Hepatocyte (in vitro differentiated cells): ENCODE data around the gene CLDN34. TPM values are rescaled to one million over a fixed set of nuclear protein-coding genes. Genes with fewer than 3 reads are reported as not detected.

ENCODE experiments used
- DNase-seq: peaks from one replicate; pipeline ENCODE4 v3.0.0-alpha.2; 2016; ENCODE audit warnings: low spot score
- H2AFZ ChIP-seq: fragments of 200-600 bp; sonication (generic); 2 replicates; pipeline ENCODE4 v1.6.0; 2016; ENCODE audit warnings: antibody characterized with exemption, mild to moderate bottlenecking
- H3K27ac ChIP-seq: fragments of 200-600 bp; sonication (generic); 2 replicates; pipeline ENCODE4 v1.5.1; 2016; ENCODE audit warnings: mild to moderate bottlenecking
- H3K27me3 ChIP-seq: fragments of 200-600 bp; sonication (generic); 2 replicates; pipeline ENCODE4 v1.6.1; 2016
- H3K36me3 ChIP-seq: fragments of 200-600 bp; sonication (generic); replicated peaks from 2 replicates; pipeline ENCODE4 v1.5.1; 2016; ENCODE audit warnings: low read depth; ENCODE audit not compliant: insufficient read depth
- H3K4me1 ChIP-seq: fragments of 200-600 bp; sonication (generic); 2 replicates; pipeline ENCODE4 v1.5.1; 2016; ENCODE audit warnings: mild to moderate bottlenecking, moderate library complexity; ENCODE audit not compliant: insufficient read depth
- H3K4me2 ChIP-seq: fragments of 200-600 bp; sonication (generic); 2 replicates; pipeline ENCODE4 v1.6.0; 2016
- H3K4me3 ChIP-seq: fragments of 200-600 bp; sonication (generic); 2 replicates; pipeline ENCODE4 v1.5.1; 2016; ENCODE audit warnings: mild to moderate bottlenecking
- H3K79me2 ChIP-seq: fragments of 200-600 bp; sonication (generic); 2 replicates; pipeline ENCODE4 v1.6.0; 2017; ENCODE audit warnings: mild to moderate bottlenecking
- H3K9me2 ChIP-seq: fragments of 200-600 bp; sonication (generic); replicated peaks from 2 replicates; pipeline ENCODE4 v1.6.0; 2017; ENCODE audit warnings: mild to moderate bottlenecking; ENCODE audit not compliant: insufficient read depth
- H3K9me3 ChIP-seq: fragments of 200-600 bp; sonication (generic); 2 replicates; pipeline ENCODE4 v1.5.1; 2016; ENCODE audit warnings: low read depth, mild to moderate bottlenecking
- H4K20me1 ChIP-seq: fragments of 200-600 bp; sonication (generic); 2 replicates; pipeline ENCODE4 v1.6.0; 2016; ENCODE audit warnings: mild to moderate bottlenecking; ENCODE audit not compliant: insufficient read depth, poor library complexity, severe bottlenecking
- CTCF ChIP-seq: fragments of 200-600 bp; sonication (generic); IDR thresholded peaks from 2 replicates; pipeline ENCODE4 v1.5.1; 2016; ENCODE audit warnings: antibody characterized with exemption, mild to moderate bottlenecking; ENCODE audit not compliant: poor library complexity
- EZH2 ChIP-seq: fragments of 200-600 bp; sonication (generic); IDR thresholded peaks from 2 replicates; pipeline ENCODE4 v1.6.1; 2016; ENCODE audit warnings: antibody characterized with exemption, mild to moderate bottlenecking, borderline replicate concordance
- EZH2phosphoT487 ChIP-seq: fragments of 200-600 bp; sonication (generic); IDR thresholded peaks from one replicate; pipeline ENCODE4 v1.6.1; 2018; ENCODE audit warnings: antibody characterized with exemption, mild to moderate bottlenecking, low read depth, moderate library complexity; ENCODE audit not compliant: unreplicated experiment, severe bottlenecking
- WGBS: methylation state at CpG from one replicate; pipeline ENCODE4 v1.1.6; 2016; ENCODE audit warnings: low lambda C conversion rate; ENCODE audit errors: missing lambda C conversion rate; 5-methylcytosine and 5-hydroxymethylcytosine counted together
- polyA plus RNA-seq: library from polyadenylated mRNA; unstranded; fragments of >200 nt; fragmentation: Nextera tagmentation; extraction: Ambion mirVana; gene quantifications from 2 replicates; pipeline ENCODE4 v1.2.1, GENCODE V29; 2016
- total RNA-seq: library from RNA; depleted of rRNA; stranded (reverse); fragments of >200 nt; gene quantifications from 2 replicates; pipeline ENCODE4 v1.2.3, GENCODE V29; 2014

CLDN34 gene
- total and polyA plus RNA-seq, 2 experiments from 2014 or later: not detected

- no peaks in the 10 kb centered on the region for H3K79me2 ChIP-seq
- no peak overlapping the region for H3K27ac ChIP-seq
- H3K4me2 ChIP-seq: no peak overlapping the region
- no peaks in the 10 kb centered on the region for H3K36me3 ChIP-seq
- TF ChIP-seq EZH2 (no peak), CTCF (no peak), EZH2phosphoT487 (no peak)
- no peaks in the 10 kb centered on the region for H3K9me2 ChIP-seq
- H3K9me3 ChIP-seq: no peaks in the 10 kb centered on the region
- no peaks in the 10 kb centered on the region for H3K27me3 ChIP-seq
- 83% methylated on average over 7 of the region's 7 CpGs for WGBS
- DNase-seq: no peak
- H3K4me1 ChIP-seq: no peaks in the 10 kb centered on the region
- no peak overlapping the region for H3K4me3 ChIP-seq
- no peak overlapping the region for H2AFZ ChIP-seq
- no peaks in the 10 kb centered on the region for H4K20me1 ChIP-seq
Measured at GRCh38 chrX:9938516-9938915, 28.6 kb upstream of the CLDN34 start.

- Histone ChIP-seq H3K4me2 (no peak overlapping the region), H3K36me3 (no peaks in the 10 kb centered on the region), H3K9me2 (no peaks in the 10 kb centered on the region), H3K9me3 (no peaks in the 10 kb centered on the region), H2AFZ (no peak overlapping the region), H3K4me3 (no peak overlapping the region), H3K79me2 (no peaks in the 10 kb centered on the region), H4K20me1 (no peaks in the 10 kb centered on the region), H3K27me3 (no peaks in the 10 kb centered on the region), H3K27ac (no peak overlapping the region), H3K4me1 (no peaks in the 10 kb centered on the region)
- no peak for DNase-seq
- TF ChIP-seq EZH2phosphoT487: no peak
- WGBS: 88% methylated on average over 14 of the region's 14 CpGs
Measured at GRCh38 chrX:9940421-9940820, 26.7 kb upstream of the CLDN34 start.

GRCh38 chrX:9942086-9942485, 25.1 kb upstream of the CLDN34 start:
- Histone ChIP-seq H3K9me2 (no peaks in the 10 kb centered on the region), H2AFZ (no peak overlapping the region), H3K4me1 (no peaks in the 10 kb centered on the region), H3K79me2 (no peaks in the 10 kb centered on the region), H3K4me3 (no peak overlapping the region), H3K36me3 (no peaks in the 10 kb centered on the region), H3K9me3 (no peaks in the 10 kb centered on the region), H3K27me3 (no peaks in the 10 kb centered on the region), H3K4me2 (no peak overlapping the region), H4K20me1 (no peaks in the 10 kb centered on the region), H3K27ac (no peak overlapping the region)
- WGBS: 90% methylated on average over 6 of the region's 6 CpGs
- no peak for DNase-seq
- no peak for TF ChIP-seq CTCF
- TF ChIP-seq EZH2: no peak
- no peak for TF ChIP-seq EZH2phosphoT487

GRCh38 chrX:9943420-9943819, 23.7 kb upstream of the CLDN34 start:
- H3K9me3 ChIP-seq: no peaks in the 10 kb centered on the region
- no peak for TF ChIP-seq EZH2phosphoT487
- TF ChIP-seq CTCF: no peak
- TF ChIP-seq EZH2: no peak
- no peak overlapping the region for H3K4me2 ChIP-seq
- no peaks in the 10 kb centered on the region for H3K4me1 ChIP-seq
- no peaks in the 10 kb centered on the region for H3K79me2 ChIP-seq
- no peak overlapping the region for H3K4me3 ChIP-seq
- no peaks in the 10 kb centered on the region for H3K36me3 ChIP-seq
- H4K20me1 ChIP-seq: no peaks in the 10 kb centered on the region
- H3K9me2 ChIP-seq: no peaks in the 10 kb centered on the region
- H3K27ac ChIP-seq: no peak overlapping the region
- 93% methylated on average over 5 of the region's 5 CpGs for WGBS
- H3K27me3 ChIP-seq: no peaks in the 10 kb centered on the region
- H2AFZ ChIP-seq: no peak overlapping the region
- no peak for DNase-seq
